ENCODE measurements around the gene NAALADL2.
"Not testable (repeated sequence)": the region's sequence is repeated elsewhere in the genome, so short reads cannot be mapped to it uniquely, and the experiment has no call there.

NAALADL2 gene

DNA sequence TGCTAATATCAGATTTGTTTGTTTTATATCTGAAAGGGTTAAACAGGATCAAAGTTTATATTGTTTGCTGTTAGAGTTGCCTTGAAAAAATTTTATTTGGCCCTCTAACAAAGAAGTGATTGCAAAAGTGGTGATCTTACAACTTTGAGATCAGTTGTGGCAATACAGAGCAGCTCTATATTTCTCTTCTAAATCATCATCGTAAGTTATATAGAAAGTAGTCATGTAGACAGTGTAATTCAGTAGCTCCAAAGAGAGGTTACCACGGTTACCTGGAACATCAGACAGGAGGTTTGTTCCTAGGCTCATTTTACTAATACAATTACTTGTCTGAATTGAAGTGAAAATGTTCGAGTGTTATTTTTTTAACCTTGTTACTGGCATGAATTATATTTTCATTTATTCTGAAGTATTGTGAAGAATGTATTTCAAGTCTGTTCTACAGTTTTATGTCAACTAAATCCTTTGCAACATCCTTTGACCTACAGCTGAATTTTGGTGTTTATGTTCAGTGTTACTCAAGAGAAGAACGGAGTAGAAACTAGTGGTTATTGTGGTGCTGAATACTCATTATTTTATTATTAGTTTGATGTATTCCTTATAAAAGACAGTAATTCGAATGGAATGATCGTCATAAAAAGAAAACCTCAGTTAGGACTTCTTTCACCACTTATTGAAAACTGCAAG is 214.2 kb downstream of the NAALADL2 start:
- DNase-seq (ENCODE audit: low spot score): no peak

DNA sequence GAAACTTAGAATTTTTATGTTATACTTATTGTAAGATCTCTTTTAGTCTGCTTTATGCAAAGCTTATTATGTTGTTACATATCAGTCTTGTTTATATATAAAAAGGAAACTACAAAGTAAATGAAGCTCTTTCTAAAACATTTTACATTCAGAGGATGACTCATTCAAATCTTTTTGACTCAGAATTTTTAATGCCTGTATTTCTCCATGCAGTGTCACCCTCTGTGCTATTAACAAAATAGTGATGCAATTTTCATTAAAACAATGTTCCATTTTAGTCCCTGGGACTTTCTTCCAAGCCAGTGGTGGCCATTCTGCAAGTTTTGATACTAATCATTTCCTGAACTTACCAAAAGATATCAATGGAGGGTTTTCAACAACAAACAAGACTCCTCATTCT is 216.1 kb downstream of the NAALADL2 start:
- DNase-seq (ENCODE audit: low spot score): no peak

DNA sequence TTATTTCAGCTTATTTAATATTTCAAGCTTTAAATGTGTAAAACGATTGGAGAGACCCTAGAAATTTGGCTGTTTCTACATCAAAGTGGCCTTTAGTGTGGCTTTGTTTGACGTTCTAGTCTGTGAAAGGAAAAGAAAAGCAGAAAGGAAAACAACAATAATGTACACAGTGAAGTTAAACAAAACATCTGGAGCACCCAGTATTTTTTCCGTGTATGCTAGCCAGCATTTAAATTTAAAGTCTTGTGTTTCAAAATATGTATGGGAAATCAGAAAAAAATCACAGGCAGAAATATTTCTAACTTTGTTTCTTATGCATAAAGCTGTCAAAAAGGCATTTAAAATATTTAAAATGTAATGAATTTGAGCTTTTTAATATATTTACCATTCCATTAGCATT is 218.1 kb downstream of the NAALADL2 start:
- no peak for DNase-seq (ENCODE audit: low spot score)

DNA sequence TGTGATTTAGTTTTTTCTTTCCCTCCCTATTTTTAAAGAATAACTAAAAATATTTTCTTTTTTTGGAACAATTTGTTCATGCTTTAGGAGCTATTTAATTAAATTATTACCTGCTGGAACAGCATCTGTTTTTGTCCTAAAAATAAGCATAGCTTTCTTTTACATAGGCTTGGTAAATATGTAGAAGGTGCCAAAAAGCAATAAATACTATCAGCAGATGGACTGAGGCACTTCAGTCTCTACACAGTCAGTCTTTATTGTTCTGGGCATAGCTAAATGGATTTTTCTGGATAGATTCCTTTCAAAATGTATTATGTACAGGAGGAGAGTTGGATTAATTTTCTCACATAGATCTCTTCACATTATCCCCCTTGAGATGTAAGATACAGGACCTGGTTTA is 223.5 kb downstream of the NAALADL2 start:
- no peak for DNase-seq (ENCODE audit: low spot score)

DNA sequence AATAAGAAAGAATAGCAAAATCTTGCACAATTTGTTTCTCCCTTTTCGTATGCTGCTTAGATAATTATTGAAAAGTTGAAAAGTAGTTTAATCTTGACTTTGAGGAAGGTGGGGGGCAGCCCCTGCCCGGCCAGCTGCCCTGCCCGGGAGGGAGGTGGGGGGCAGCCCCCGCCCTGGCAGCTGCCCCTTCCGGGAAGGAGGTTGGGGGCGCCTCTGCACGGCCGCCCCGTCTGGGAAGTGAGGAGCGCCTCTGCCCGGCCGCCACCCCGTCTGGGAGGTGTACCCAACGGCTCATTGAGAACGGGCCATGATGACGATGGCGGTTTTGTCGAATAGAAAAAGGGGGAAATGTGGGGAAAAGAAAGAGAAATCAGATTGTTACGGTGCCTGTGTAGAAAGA is 228.0 kb downstream of the NAALADL2 start:
- not testable (repeated sequence) for DNase-seq (ENCODE audit: low spot score)

DNA sequence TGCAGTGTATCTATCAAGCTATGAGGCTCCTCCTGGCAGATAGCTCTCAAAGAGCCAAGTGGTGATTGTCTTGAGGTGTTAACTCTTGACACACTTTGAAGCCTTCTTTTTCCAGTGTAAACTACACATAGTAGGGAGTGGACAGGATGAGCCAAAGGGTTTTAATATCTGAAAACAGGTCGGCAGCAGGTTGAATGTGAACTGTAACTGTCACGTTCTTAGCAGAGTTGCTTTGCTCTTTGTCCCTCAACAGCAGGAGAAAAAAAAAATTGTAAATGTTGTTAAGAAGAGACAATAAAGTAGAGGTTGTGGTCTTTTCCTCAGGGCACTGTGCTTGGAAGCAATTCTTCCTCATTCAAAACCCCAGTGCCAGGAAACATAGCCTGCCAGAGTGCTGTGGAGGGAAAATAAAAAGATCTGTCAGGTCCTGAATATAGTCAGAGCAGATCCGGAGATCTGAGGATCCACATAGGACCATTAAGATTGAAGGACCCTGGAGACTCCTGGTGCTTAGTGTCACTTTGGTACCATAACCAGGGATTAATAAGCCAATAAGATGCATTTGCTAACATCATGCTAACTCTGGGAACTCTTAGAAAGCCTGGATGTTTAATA is 229.7 kb downstream of the NAALADL2 start:
- no peak for DNase-seq (ENCODE audit: low spot score)

DNA sequence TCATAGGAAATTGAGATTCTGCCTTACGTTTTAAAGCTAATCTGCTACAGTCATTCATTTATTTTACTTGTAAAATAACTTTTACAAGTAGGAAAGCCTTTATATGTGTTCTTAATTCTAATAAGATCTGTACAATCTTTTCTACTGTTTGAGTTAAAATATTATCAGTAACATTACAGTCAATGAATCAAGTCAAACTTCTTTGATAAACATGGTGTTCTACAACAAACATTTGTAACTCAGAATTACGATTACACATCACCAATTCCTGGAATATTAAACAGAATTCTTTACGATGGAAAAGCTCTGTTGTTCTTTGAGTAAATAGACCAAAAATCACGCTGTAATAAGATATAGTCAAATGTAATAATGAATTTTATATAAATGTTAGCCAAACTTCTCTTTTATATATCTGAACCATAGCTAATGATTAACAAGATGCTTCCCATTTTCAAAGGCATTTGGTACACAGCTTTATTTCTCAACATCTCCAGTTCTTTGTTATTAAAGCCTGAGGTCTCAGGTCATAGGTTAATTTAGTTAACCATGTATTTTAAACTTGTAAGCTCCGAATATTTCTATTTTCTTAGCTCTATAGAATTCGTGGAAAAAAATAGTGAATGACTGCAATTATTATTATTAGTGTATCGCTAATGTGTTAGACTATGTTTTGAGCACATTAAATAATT is 232.4 kb downstream of the NAALADL2 start:
- no peak for DNase-seq (ENCODE audit: low spot score)

DNA sequence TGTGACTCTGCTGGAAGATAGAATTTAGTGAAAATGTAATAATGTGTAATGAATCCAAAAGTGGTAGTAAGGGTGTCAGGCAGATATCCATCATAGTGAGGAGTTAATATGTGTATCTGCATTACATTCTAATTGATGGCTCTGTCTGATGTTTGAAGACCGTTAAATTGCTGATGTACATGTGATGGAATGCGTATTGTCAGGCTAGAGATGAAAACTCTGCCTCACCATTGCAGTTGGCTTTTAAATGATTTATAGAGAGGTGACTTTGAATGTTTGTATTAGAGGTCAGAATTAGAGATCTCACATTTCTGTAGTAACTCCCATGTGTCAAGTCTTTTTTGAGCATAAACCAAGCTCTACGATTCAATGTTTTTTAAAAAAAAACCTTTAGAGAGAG is 234.6 kb downstream of the NAALADL2 start:
- no peak for DNase-seq (ENCODE audit: low spot score)

DNA sequence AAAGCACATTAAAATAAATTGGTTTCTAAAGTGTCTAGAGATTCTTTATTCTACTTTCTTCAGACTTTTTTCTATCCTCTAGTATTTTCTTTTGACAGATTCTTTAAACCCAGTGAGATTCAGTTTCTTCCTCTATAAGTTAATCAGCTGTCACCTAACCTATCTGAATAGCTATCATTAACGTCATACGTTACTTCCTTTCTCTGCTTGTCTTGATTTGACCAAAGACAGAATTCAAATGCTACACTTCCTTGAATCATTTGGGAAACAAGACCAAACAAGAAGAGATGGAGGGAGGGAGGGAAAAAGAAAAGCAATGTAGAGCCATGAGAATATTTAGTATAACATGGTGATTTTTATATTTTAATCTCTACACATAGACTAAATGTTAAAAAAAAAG is 235.2 kb downstream of the NAALADL2 start:
- no peak for DNase-seq (ENCODE audit: low spot score)

DNA sequence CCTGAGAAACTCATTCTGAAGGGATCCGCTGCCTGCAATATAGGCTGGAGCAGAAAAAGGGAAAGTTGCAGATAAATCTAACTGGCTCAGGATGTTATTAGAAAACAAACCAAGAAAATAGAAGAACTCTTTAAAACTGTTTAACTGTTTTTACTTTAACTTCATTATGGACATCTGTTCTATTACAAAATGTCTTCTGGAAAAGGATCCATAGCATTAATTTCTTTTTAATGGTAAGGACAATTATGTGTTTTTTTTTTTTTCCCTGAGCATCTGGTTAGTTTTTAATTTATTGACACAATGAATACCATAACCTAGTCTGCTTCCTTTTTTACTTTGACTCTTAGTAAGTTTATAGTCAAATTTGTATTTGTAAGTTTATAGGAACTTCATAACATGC is 239.5 kb downstream of the NAALADL2 start:
- no peak for DNase-seq (ENCODE audit: low spot score)

DNA sequence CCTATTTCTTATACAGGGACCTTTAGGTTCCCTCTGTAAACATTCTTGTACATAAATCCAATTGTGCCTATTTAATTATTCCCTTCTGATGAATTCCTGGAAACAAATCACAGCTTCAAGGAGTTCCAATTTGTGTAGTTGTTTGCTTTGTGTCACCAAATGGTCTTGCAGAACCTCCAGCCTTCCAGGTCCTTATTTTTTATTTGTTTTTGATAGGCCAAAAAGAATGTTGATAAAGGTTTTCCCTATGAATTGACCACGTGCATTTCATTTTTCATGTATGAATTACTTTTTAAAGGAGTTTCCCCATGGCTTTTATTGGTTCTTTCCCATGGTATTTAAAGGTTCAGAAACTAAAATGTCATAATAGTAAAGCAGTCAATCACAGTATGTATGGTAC is 243.0 kb downstream of the NAALADL2 start:
- no peak for DNase-seq (ENCODE audit: low spot score)

DNA sequence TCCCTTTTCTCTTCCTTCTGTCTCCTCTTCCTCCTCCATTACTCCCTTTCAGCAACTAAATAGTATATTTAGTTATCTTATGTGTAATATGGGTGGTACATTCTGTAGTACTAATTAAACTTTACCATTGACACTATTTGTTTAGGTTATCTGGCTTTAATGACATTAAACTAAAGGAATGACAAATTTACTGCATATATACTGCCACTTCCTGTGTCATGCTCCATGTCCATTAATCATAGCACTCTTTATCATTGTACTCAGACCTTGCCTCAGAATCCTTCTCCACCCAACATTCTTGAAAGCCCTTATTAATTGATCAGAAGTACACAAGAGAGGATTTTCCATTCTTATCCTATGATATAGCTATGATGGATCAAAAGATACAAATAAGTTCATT is 244.2 kb downstream of the NAALADL2 start:
- DNase-seq (ENCODE audit: low spot score): no peak

DNA sequence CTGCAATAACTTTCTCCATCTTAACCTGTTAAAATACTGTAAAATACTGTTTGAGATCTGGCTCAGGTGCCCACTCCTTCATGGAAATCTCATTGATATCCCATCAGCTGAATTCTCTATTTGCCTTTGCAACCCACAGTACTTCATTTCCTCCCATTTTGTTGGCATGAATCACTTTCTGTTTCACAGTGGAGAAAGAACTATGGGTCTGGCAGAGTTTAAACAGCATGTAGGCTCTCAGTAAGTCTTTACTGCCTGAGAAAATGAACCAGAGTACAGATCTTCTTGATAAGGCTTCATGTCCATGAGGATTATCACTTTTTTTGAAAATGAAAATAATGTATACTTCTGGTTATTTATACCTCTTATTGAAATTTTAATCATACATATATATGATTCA is 245.9 kb downstream of the NAALADL2 start:
- no peak for DNase-seq (ENCODE audit: low spot score)

DNA sequence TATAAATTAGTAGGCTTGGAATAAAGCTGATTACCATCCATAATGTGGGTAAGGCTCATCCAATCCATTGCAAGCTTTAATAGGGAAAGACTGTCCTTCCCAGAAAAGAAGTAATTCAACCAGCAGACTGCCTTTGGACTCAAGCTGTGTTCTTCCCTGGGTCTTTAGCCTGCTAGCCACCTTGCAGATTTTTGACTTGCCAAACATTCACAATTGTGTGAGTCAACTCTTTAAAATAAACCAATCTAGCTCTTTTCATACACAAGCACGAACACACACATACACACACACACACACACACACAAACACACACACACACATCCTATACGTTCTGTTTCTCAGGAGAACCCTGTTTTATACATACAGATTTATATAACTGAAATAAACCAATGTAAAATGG is 248.1 kb downstream of the NAALADL2 start:
- no peak for DNase-seq (ENCODE audit: low spot score)

DNA sequence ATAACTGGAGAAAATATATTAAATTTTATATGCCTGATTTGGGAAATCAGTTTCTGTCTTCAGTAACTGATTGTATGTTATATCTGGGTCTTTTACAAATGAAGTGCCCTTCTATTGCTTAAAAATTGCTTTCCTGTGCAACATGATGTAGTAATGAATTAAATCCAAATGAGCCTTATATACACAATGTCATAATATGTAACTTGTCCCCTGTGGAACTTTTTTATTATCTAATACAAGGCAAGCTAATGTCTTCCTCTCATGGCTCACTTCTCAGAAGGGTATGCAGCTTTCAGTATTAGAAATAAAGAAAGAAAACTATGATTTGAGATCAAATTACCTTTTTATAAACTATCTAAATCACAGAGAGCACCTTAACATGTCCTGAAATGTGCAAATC is 248.9 kb downstream of the NAALADL2 start:
- DNase-seq (ENCODE audit: low spot score): no peak

DNA sequence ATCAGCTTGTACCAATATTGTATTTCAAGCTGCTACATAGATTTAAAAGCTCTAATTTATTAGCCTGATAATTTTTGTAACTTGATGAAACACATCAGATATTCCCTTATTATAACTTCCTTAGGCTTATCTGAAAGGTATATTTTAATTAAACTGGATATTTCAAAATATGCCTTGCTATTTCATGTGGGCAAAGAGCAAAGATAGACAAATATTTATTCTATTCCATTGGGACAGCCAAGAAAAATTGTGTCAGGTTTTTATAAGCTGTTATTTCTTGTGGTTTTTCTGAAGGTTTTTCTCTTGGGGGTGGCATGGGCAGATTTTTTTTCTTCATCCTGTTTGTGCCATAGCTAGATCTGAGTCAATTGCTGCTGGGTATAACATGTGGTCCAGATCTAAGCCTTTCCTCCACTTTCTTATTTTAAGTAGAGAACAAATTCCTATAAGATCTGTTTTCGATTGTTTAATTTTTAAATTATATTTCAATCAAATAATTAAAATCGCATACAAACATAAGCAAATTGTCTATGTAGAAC is 249.5 kb downstream of the NAALADL2 start:
- no peak for DNase-seq (ENCODE audit: low spot score)

DNA sequence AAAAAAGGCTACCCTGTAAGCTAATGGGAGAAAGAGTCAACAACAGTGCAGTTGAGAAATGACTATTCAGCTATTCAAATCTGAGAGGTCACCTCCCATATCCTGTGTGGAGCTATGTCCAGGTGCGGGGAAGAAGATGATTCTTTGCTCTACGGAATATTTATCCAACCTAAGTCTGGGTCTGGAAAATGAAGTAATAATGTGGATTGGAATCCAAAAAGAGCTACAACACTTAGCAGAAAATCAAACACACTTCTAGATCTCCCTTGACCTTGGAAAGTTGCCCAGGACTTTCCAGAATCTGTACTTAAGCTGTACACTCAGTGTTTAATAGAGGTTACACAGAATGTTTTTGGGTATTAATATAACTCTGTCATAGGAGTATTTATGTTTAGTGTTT is 251.9 kb downstream of the NAALADL2 start:
- no peak for DNase-seq (ENCODE audit: low spot score)

DNA sequence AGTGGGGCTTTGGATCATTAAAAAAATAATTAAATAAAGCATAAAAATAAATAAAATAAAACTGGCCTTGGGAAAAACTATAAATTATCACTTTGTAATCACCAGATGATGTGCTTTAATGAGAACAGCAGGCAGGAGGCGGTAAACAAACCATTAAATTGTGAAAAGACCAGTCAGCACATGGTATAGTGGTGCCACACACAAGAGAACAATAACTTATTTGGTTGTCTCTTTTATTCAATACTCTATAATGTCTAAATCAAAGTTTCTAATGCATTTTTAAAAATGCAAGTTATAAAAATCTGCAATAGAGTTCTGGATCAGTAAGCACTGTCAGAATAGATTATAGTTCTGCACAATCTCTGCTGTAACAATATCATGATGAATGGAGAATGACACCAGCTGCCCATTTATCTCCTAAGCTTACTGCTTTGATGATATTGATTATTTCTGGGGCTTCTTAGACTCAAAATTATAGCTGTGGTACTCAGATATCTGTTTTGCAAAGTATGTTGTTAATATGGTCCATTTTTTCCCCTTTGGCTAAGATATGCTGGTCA is 259.3 kb downstream of the NAALADL2 start:
- DNase-seq (ENCODE audit: low spot score): no peak

DNA sequence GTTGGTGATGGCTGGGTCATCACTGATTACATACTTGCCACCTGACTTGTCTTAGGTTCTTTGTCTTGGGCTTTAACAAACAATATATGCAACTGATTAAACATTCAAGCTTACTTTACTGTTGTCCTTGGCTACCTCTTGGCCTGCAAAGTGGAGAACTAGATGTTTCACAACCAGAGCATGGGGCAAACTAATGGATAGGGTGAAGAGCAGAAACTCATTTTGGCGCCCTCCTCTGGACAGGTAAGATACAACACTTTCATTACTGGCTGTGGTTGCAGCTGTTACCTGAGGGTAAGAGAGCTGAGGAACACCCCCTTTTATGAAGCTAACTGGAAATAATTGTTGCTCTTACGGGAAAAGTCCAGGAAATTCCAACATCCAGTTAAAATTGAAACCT is 262.1 kb downstream of the NAALADL2 start:
- DNase-seq (ENCODE audit: low spot score): no peak

DNA sequence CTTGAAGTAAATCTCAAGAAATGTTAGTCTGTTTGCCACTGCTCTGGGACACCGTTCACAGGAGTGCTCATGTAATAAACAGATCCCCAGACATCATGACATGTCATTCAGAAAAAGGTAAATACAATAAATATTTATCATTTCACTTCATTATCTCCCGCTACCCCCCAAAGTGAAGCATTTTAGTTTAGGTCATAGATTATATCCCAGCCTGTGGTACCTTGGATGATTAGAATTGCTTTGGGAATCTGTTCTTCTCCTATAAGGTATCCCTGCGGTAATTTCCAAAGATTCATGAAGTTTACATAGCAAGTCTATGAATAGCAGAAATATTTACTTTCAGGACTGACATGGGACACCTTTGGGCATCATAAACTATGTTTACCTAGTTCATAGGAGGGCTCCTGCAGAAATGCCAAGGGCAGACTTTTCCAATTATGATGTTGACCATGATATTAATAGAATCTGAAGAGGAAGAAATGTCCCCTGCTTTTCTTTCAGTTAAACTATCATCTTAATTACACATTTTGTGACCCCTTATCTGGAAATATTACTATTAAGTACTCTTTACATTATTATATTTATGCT is 268.0 kb downstream of the NAALADL2 start:
- DNase-seq (ENCODE audit: low spot score): no peak

DNA sequence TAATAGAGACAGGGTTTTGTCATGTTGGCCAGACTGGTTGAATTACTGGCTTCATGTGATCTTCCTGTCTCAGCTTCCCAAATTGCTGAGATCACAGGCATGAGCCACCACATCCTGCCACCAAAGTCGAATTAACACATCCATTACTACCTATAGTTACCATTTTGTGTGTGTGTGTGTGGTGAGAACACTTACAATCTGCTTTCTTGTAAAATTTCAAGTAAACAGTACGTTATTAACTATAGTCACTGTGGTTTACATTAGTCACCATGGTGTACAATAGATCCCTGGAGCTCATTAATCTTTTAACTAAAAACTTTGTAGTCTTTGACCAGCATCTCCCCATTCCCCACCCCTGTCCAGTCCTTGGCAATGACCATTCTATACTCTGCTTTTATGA is 270.0 kb downstream of the NAALADL2 start:
- DNase-seq (ENCODE audit: low spot score): no peak

DNA sequence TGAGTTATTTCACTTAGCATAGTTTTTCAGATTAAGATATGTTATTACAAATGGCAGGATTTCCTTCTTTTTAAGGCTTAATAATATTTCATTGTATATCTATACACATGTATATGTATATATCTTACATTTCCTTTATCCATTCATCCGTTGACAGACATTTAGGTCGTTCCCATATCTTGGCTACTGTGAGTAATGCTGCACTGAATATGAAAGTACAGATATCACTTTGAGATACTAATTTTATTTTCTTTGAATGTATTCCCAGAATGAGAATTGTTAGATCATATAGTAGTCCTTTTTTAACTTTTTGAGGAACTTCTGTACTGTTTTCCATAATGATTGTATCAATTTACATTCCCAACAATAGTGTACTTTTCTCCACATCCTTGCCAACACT is 270.4 kb downstream of the NAALADL2 start:
- no peak for DNase-seq (ENCODE audit: low spot score)

DNA sequence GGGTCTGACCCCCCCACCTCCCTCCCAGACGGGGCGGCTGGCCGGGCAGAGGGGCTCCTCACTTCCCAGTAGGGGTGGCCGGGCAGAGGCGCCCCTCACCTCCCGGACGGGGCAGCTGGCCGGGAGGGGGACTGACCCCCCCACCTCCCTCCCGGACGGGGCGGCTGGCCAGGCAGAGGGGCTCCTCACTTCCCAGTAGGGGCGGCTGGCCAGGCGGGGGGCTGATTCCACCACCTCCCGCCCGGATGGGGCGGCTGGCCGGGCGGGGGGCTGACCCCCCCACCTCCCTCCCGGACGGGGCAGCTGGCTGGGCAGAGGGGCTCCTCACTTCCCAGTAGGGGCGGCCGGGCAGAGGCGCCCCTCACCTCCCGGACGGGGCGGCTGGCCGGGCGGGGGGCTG is 272.7 kb downstream of the NAALADL2 start:
- DNase-seq (ENCODE audit: low spot score): not testable (repeated sequence)

Data from activated CD4-positive, alpha-beta T cell treated with anti-CD3 and anti-CD28 coated beads, Interleukin-2, Interleukin-4, amounts not matched to agents 100 ng/mL and 50 ng/mL, durations not matched to agents 16 hours and 8 hours (primary cell).